ENCODE results near the gene NAALADL2.

DNA sequence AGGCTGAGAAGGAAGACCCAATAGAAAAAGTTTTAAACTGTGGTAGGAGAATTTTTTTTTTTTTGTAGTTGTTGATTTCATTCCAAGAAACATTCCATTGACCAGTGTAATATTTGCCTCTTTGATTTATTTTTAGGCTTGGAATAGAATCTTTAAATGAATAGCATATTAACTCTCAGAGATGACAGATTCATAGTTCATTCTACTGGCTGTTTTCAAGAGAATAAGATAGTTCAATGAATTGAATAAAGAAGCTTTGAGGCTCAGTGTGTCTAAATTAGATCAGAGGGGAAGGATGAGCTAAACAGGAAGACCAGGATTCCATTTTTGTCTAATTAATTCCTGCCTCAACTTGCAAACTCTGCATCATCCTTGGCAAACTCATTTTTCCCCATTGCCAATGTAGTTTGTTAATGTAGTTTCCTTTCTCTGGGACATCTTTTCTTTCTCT is 98.4 kb downstream of the NAALADL2 start:
- TF ChIP-seq, protein P1, sequence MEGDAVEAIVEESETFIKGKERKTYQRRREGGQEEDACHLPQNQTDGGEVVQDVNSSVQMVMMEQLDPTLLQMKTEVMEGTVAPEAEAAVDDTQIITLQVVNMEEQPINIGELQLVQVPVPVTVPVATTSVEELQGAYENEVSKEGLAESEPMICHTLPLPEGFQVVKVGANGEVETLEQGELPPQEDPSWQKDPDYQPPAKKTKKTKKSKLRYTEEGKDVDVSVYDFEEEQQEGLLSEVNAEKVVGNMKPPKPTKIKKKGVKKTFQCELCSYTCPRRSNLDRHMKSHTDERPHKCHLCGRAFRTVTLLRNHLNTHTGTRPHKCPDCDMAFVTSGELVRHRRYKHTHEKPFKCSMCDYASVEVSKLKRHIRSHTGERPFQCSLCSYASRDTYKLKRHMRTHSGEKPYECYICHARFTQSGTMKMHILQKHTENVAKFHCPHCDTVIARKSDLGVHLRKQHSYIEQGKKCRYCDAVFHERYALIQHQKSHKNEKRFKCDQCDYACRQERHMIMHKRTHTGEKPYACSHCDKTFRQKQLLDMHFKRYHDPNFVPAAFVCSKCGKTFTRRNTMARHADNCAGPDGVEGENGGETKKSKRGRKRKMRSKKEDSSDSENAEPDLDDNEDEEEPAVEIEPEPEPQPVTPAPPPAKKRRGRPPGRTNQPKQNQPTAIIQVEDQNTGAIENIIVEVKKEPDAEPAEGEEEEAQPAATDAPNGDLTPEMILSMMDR (conservative IDR thresholded peaks at IDR 0.05) = no peak
- no peak for TF ChIP-seq EZH2 (IDR thresholded peaks at IDR 0.05; ENCODE audit: low read depth)
